HG02571 (cell line): ENCODE measurements around the gene MIB2.
"Not testable (repeated sequence)": the region's sequence is repeated elsewhere in the genome, so short reads cannot be mapped to it uniquely, and the experiment has no call there.

Experiments
- ATAC-seq: cut with Tn5 transposase; IDR thresholded peaks from one replicate; pipeline ENCODE4 v1.9.1; 2021; ENCODE audit warnings: mild to moderate bottlenecking, moderate library complexity; ENCODE audit not compliant: unreplicated experiment

The MIB2 gene

GRCh38 chr1:1646326-1646725, 31.0 kb downstream of the MIB2 start:
- not testable (repeated sequence) for ATAC-seq

- ATAC-seq: not testable (repeated sequence)
Measured at GRCh38 chr1:1647567-1648241, 32.4 kb downstream of the MIB2 start.

GRCh38 chr1:1648265-1648664, 33.0 kb downstream of the MIB2 start:
- ATAC-seq: not testable (repeated sequence)

GRCh38 chr1:1658583-1659549, 43.6 kb downstream of the MIB2 start, which contains the start of gene CDK11B:
Gene CDK11B (minus strand): TSS chr1:1659004. CDS start chr1:1657485, 1,519 bp downstream.
- ATAC-seq: peak; percentile 78

- ATAC-seq: not testable (repeated sequence)
Measured at GRCh38 chr1:1662392-1662791, 47.1 kb downstream of the MIB2 start.

GRCh38 chr1:1662830-1663560, 47.7 kb downstream of the MIB2 start:
- ATAC-seq: not testable (repeated sequence)

- ATAC-seq: not testable (repeated sequence)
Measured at GRCh38 chr1:1664318-1664717, 49.0 kb downstream of the MIB2 start.

GRCh38 chr1:1664941-1665814, 49.9 kb downstream of the MIB2 start:
- ATAC-seq: no peak

- ATAC-seq: no peak
Measured at GRCh38 chr1:1665815-1666251, 50.5 kb downstream of the MIB2 start.

- no peak for ATAC-seq
Measured at GRCh38 chr1:1666526-1666925, 51.2 kb downstream of the MIB2 start.

- ATAC-seq: no peak
Measured at GRCh38 chr1:1669468-1670440, 54.5 kb downstream of the MIB2 start.

- no peak for ATAC-seq
Measured at GRCh38 chr1:1670866-1671265, 55.6 kb downstream of the MIB2 start.

GRCh38 chr1:1671365-1672119, 56.2 kb downstream of the MIB2 start:
- no peak for ATAC-seq

GRCh38 chr1:1672181-1672965, 57.1 kb downstream of the MIB2 start:
- ATAC-seq: no peak

- not testable (repeated sequence) for ATAC-seq
Measured at GRCh38 chr1:1674806-1675205, 59.5 kb downstream of the MIB2 start.

- ATAC-seq: not testable (repeated sequence)
Measured at GRCh38 chr1:1675218-1675617, 59.9 kb downstream of the MIB2 start.

- ATAC-seq: not testable (repeated sequence)
Measured at GRCh38 chr1:1676087-1676486, 60.8 kb downstream of the MIB2 start.
